ENCODE measurements around the gene KRT34. TPM values are rescaled to one million over a fixed set of nuclear protein-coding genes. Genes with fewer than 3 reads are reported as not detected.

KRT34 gene
- total RNA-seq, 1 experiment from 2014 or later: not detected

DNA sequence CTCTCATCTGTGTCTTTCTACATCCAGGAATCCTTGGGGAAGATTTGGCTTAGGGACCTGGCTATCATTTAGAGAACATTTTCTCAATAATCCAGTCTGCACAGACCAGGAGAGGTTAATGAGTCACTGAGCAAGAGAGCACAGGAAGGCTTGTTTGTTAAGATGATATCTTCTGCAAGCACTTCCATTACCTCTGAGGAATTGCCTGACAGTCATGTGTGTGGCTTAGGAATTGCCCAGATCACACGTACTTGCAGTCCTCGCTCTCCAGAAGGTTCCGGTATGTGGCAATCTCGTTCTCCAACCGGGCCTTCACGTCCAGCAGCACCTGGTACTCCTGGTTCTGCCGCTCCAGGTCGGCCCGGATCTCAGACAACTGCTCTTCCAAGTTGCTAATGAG is 39.0 kb upstream of the KRT34 start:
- ChIA-PET CTCF (no interaction called here), RAD21 (ENCODE audit: low non-redundant PET in 1 of 2, low total read pairs in 2 of 2, uncharacterized antibody in 2 of 2, unreplicated experiment in 2 of 2) (no interaction called here), POLR2A (no interaction called here)
- no peaks in the 10 kb centered on the region for H4K20me1 ChIP-seq (ENCODE audit: insufficient read depth)
- no peaks in the 10 kb centered on the region for H3K36me3 ChIP-seq (ENCODE audit: control insufficient read depth in 1 of 2, insufficient read depth in 2 of 2, low read length in 2 of 2)
- no peak overlapping the region for H3K4me3 ChIP-seq (replicated peaks in 1 of 2; ENCODE audit: low read depth in 1 of 2, low read length in 2 of 2)
- H3K27ac ChIP-seq (ENCODE audit: low read depth, low read length): no peak overlapping the region
- ATAC-seq: no peak
- no peaks in the 10 kb centered on the region for H3K27me3 ChIP-seq (ENCODE audit: insufficient read depth, low read length)
- peaks cover 9 to 32% of the 10 kb centered on the region in 2 experiments for H3K4me1 ChIP-seq (ENCODE audit: control insufficient read depth in 1 of 2, insufficient read depth in 2 of 2, low read length in 2 of 2)
- no peaks in the 10 kb centered on the region for H3K79me2 ChIP-seq (ENCODE audit: insufficient read depth, low read length)
- intact Hi-C loops (cut with micrococcal nuclease): no loop called here
- TF ChIP-seq SRF (IDR thresholded peaks at IDR 0.05; ENCODE audit: low read depth) (no peak), ELF1 (IDR thresholded peaks at IDR 0.05; ENCODE audit: borderline replicate concordance, low read depth) (no peak), ZNF274 (IDR thresholded peaks at IDR 0.05; ENCODE audit: low read depth, low read length) (no peak), SIN3A (IDR thresholded peaks at IDR 0.05; ENCODE audit: low read depth) (no peak), EGR1 (IDR thresholded peaks at IDR 0.05; ENCODE audit: low read depth) (no peak), JUND (IDR thresholded peaks at IDR 0.05) (no peak), MAX (IDR thresholded peaks at IDR 0.05) (no peak)
- TF ChIP-seq, protein P1, sequence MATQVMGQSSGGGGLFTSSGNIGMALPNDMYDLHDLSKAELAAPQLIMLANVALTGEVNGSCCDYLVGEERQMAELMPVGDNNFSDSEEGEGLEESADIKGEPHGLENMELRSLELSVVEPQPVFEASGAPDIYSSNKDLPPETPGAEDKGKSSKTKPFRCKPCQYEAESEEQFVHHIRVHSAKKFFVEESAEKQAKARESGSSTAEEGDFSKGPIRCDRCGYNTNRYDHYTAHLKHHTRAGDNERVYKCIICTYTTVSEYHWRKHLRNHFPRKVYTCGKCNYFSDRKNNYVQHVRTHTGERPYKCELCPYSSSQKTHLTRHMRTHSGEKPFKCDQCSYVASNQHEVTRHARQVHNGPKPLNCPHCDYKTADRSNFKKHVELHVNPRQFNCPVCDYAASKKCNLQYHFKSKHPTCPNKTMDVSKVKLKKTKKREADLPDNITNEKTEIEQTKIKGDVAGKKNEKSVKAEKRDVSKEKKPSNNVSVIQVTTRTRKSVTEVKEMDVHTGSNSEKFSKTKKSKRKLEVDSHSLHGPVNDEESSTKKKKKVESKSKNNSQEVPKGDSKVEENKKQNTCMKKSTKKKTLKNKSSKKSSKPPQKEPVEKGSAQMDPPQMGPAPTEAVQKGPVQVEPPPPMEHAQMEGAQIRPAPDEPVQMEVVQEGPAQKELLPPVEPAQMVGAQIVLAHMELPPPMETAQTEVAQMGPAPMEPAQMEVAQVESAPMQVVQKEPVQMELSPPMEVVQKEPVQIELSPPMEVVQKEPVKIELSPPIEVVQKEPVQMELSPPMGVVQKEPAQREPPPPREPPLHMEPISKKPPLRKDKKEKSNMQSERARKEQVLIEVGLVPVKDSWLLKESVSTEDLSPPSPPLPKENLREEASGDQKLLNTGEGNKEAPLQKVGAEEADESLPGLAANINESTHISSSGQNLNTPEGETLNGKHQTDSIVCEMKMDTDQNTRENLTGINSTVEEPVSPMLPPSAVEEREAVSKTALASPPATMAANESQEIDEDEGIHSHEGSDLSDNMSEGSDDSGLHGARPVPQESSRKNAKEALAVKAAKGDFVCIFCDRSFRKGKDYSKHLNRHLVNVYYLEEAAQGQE (IDR thresholded peaks at IDR 0.05; ENCODE audit: low read depth): no peak
- no peak overlapping the region for H3K9ac ChIP-seq (ENCODE audit: low read length)
- no peak overlapping the region for H3K4me2 ChIP-seq (ENCODE audit: low read length)
- H3K9me3 ChIP-seq (ENCODE audit: control insufficient read depth in 1 of 2, insufficient read depth in 1 of 2, low read depth in 1 of 2, low read length in 2 of 2): no peaks in the 10 kb centered on the region
- BruUV-seq (replicated peaks): no TSS peak
- H3K9me2 ChIP-seq (ENCODE audit: insufficient read depth): no peaks in the 10 kb centered on the region
- H2AFZ ChIP-seq (ENCODE audit: low read depth, low read length, poor library complexity, severe bottlenecking): no peak overlapping the region
- no peak for DNase-seq (ENCODE audit: low read depth, low spot score)

All from HCT116 (cell line).